GM21367 (cell line): Measurements from ENCODE around the gene OR2T33.
"Not testable (repeated sequence)": the region's sequence is repeated elsewhere in the genome, so short reads cannot be mapped to it uniquely, and the experiment has no call there.

ENCODE experiments used
- ATAC-seq: cut with Tn5 transposase; IDR thresholded peaks from one replicate; pipeline ENCODE4 v1.9.1; 2021; ENCODE audit not compliant: unreplicated experiment

Gene OR2T33, protein sequence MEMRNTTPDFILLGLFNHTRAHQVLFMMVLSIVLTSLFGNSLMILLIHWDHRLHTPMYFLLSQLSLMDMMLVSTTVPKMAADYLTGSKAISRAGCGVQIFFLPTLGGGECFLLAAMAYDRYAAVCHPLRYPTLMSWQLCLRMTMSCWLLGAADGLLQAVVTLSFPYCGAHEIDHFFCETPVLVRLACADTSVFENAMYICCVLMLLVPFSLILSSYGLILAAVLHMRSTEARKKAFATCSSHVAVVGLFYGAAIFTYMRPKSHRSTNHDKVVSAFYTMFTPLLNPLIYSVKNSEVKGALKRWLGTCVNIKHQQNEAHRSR

DNA sequence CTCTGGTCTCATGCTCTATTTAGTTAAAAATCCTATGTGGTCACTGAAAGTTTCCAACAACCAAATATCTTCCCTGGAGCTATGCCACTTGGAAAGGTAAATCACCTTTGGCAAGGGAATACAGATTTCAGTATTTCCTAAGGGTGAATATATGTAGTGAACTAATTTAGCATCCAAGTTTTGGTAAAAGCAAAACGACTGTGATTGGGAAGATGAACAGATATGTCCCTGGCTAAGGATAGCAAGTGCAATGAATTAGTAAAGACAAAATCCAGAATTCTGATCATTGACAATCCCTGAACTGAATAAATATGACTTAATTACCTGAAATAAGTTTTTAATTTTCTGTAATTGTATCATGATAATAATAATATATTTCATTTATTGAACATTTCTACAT lies at the start of gene OR2T33:
OR2T33 (minus strand) TSS at position 101 of the 400 bp plus-strand sequence. CDS start 4,162 bp downstream, outside the sequence.
- ATAC-seq = no peak

DNA sequence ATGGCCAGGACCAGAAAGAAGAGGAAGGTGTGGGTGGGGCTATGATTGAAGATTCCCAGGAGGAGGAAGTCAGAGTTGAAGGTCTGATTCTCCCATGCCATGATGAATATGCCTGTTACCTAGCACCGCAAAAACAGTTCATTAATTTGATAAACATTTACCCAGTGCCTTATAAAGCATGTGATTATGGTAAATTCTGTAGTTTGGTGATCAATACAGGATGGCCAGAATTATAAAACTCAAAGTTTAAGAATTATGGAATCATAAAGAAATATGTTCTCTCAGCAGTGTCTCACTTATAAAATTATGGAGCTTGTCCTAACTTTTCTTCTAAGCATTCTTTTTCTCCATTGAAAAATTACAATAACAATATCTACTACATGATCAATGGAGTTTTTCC lies 46.7 kb upstream of the OR2T33 start, which contains the start of gene OR2M7:
OR2M7 (minus strand) TSS at position 101 of the 400 bp plus-strand sequence; CDS start at position 101, 0 bp downstream.
- no peak for ATAC-seq

DNA sequence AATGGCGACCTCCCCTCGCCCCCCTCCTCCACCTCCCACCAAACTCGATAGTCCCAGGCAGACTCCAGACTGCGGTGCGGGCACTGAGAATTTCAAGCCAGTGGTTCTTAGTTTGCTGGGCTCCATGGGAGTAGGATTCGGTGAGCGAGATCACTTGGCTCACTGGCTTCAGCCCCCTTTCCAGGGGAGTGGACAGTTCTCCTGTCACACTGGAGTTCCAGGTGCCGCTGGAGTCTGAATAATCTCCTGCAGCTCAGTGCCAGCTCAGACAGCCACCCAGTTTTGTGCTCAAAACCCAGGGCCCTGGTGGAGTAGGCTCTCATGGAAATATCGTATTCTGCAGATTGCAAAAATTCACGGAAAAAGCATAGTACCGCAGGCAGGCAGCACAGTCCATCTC lies 39.0 kb upstream of the OR2T33 start:
- no peak for ATAC-seq

DNA sequence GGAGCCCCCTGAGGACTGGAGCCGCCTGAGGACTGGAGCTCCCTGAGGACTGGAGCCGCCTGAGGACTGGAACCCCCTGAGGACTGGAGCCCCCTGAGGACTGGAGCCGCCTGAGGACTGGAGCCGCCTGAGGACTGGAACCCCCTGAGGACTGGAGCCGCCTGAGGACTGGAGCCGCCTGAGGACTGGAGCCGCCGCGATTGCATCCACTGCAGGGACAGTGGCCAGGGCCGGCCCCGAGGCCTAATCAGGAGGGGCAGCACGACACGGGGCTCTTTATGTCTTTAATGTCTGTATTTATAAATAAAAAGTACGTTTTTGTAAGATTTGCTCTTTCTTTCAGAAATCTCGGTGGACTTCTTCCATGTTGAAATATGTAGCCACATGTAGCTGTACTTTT lies 29.0 kb upstream of the OR2T33 start:
- not testable (repeated sequence) for ATAC-seq

DNA sequence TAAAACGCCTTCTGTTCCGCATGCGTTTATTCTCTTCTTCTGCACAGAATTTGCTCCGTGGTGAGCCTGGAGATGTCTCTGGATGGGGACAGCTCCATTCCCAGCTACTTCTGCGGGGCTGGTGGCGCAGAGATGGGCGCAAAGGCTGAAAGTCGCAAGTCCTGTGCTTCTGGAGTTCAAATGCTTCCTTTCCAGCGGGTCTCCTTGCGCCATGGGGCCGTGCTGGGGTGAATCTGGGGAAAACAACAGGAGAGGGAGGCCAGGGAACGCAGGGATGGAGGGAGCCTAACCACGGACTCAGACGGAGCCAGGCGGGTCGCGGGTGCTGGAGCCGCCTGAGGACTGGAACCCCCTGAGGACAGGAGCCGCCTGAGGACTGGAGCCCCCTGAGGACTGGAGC lies 28.3 kb upstream of the OR2T33 start:
- ATAC-seq = no peak

DNA sequence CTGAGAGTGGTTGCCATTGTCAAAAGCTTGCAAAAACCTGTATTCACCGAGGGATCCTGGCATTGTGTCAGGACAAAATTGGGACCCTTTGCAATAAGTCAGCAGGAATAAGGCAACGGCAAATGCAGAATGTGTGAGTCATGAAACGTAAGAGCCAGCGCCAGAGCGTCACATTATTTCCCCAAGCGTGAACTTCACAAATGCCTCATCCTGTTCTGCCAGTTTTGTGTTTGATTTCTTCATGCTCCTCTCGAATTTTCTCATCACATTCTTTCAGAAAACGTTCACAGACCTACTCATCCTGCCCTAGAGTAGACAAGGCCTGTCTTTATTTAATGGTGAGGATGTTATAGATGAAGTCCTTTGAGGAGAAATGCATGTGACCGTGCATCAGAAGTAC lies 27.9 kb upstream of the OR2T33 start:
- ATAC-seq = not testable (repeated sequence)

DNA sequence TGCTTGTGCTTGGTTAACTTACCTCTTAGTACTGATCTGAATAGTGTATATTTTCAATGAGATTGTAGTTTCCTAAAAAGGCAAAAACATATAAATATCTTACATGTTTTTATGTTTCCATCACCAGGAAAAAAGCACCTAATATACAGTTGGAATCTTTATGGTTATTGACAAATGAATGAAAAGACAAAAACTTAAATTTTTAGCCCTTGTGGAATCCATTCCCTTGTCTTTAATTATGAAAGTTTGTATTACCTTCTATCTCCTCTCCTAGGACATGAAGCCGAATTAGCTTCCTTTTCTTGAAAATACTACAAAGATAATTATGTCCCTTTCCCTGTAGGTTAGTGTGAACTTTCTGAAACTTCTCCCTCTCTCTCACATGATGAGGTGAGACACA lies 25.5 kb upstream of the OR2T33 start, which contains the start of gene OR2T12:
OR2T12 (minus strand) TSS at position 101 of the 400 bp plus-strand sequence. CDS start 7,846 bp downstream, outside the sequence.
- ATAC-seq = no peak

DNA sequence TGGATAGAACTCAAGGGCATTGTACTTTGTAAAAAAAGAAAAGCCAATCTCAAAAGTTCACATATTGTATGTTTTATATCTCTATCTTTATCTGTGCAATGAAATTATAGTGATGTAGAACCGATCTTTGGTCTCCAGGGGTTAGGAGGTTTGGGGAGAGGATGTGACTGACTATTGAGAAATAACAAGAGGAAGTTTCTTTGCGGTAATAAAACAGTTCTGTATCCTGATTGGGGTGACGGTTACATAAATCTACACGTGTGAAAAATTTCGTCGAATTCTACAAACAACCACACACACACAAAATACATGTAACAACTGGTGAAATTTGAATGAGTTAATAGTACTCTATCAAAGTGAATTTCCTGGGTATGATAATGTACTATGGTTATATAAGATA lies 10.6 kb upstream of the OR2T33 start:
- ATAC-seq = no peak

DNA sequence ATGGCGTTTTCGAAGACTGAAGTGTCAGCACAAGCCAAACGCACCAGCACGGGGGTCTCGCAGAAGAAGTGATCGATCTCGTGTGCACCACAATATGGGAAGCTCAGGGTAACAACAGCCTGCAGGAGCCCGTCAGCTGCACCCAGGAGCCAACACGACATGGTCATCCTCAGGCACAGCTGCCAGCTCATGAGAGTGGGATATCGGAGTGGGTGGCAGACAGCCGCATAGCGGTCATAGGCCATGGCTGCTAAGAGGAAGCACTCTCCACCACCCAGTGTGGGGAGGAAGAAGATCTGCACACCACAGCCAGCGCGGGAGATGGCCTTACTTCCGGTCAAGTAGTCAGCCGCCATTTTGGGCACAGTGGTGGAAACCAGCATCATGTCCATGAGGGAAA lies 4.6 kb downstream of the OR2T33 start:
- not testable (repeated sequence) for ATAC-seq

DNA sequence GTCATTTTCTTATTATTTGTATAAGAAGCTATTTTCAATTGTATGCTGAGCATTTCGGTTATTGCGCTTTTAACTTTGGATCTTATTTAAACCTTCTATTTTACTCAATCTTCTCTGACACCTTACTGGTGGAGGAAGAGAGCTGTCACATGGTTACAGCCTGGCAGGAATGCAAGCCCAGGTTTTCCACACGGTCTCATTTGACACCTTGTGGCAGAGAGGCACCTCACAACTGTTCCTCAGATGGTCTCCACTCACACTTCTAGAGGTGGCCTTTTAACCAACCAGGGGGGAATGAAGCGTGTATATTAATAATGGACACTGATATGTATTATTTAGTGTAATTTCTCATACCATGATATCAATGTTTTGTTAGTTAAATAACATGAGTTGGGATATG lies 9.6 kb downstream of the OR2T33 start:
- no peak for ATAC-seq

DNA sequence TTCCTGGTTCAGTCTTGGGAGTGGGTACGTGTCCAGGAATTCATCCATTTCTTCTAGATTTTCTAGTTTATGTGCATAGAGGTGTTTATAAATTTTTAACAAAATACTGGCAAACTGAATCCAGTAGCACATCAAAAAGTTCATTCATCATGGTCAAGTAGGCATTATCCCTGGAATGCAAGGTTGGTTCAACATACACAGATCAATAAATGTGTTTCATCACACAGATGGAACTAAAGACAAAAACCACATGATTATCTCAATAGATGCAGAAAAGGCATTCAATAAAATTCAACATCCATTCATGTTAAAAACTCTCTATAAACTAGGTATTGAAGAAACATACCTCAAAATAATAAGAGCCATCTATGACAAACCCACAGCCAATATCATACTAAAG lies 18.5 kb downstream of the OR2T33 start:
- not testable (repeated sequence) for ATAC-seq

DNA sequence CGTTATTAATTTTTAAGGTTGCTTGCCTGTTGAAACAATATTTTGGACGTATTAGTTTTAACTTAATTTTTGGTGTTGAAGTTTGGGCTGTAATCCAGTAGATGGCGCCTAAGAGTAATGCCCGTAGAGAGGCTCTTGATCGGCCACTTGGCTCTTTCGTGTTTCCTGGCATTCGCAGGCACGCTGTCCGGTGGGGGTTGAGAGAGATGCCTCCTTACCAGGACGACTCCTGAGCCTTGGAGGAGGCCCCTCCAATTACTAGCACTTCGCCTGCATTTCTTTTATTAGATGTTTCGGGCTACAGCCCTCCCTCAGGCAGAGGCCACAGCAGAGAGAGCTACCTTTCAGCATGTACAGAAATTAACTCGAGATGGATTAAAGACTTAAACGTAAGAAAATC lies 34.6 kb downstream of the OR2T33 start:
- peak; percentile 91 for ATAC-seq

DNA sequence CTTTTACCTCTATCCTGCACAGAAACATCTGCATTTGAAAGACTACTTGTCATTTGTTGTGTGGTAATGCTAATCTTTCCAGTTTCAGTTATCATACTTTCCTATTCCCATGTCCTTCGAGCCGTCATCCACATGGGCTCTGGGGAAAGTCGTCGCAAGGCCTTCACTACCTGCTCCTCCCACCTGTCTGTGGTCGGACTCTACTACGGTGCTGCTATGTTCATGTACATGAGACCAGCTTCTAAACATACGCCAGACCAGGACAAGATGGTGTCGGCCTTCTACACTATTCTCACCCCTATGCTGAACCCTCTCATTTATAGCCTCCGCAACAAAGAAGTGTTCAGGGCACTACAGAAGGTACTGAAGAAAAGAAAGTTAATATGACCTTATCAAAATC lies 38.3 kb downstream of the OR2T33 start:
- no peak for ATAC-seq

DNA sequence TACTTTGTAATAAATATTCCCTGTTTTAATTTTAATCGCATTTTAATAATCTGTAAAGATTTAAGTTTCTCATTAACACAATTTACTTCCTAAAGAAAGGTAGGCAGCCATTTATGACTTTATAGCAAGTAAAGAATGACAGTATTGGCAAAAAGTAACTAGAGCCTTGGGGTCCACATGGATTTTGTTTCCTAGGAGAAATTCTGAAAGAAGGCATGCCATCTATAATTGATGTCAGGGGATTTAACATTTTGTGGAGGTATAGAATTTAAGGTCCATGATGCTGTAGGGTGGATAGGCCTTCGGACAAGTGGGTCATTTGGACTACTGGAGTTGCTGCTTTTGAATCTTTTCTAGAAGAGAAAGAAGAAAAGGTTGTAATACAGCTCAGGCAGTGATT lies 46.7 kb downstream of the OR2T33 start, which contains the start of gene OR2M4:
OR2M4 (plus strand) TSS at position 301 of the 400 bp plus-strand sequence. CDS start 7,512 bp downstream, outside the sequence.
- no peak for ATAC-seq

DNA sequence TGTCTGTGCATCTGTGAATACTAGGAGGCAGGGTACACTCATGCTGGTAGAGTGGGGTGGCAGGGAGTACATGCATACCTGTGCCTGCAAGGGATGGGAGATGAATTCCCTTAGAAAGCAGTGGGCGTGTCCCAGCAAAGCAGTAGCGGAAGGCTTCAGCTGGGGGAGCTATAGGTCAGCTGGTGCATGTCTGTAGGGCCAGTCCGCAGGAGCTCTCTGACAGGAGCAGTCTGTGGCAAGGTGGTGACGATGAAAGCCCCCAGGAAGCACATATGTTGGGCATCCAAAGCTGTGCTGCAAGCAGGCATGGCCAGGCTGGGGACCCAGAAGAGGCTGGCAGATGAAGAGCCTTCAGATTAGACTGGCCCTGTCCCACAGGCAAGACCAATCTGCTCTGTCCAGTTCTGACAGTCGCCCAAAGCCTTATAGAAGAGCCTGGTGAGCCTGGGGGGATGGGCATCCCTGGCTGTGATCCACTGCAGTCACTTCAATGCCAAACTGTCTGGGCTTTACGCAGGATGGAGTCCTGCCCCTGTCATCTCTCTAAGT lies 48.3 kb downstream of the OR2T33 start:
- ATAC-seq = no peak

DNA sequence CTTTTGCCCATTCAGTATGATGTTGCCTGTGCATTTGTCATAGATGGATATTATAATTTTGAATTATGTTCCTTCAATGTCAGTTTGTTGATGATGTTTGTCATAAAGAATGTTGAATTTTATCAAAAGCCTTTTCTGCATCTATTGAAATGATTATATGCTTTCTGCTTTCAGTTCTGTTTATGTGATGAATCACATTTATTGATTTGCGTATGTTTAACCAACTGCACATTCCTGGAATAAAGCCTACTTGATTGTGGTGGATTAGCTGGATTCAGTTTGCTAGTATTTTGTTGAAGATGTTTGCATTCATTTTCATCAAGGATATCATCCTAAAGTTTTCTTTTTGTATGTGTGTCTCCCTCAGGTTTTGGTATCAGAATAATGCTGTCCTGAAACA lies 52.2 kb downstream of the OR2T33 start:
- ATAC-seq = no peak
